HL-60 (cell line): Measurements from ENCODE around the gene SCARB2.

Experiments
- DNase-seq, 2 experiments: peaks; one replicate each; pipeline ENCODE4 v3.0.0-alpha.2; 2010 to 2020; ENCODE audit warnings: low read depth in 1 of 2, low spot score in 1 of 2
- H3K27ac ChIP-seq: fragments of 250-450 bp; sonication (Bioruptor Pico); replicated peaks from 2 replicates; pipeline ENCODE4 v1.5.1; 2020; ENCODE audit warnings: mild to moderate bottlenecking, moderate library complexity
- H3K27me3 ChIP-seq: fragments of 250-450 bp; sonication (Bioruptor Pico); 2 replicates; pipeline ENCODE4 v1.5.1; 2021; ENCODE audit warnings: mild to moderate bottlenecking, moderate library complexity; ENCODE audit not compliant: insufficient read depth, poor library complexity, severe bottlenecking
- H3K4me3 ChIP-seq: replicated peaks from 2 replicates; pipeline ENCODE4 v1.5.1; 2011; ENCODE audit warnings: mild to moderate bottlenecking, control low read depth, low read length; ENCODE audit not compliant: insufficient read depth
- GABPA ChIP-seq: IDR thresholded peaks from 2 replicates; pipeline ENCODE4 v1.6.1; 2012; ENCODE audit warnings: low read depth
- POLR2AphosphoS5 ChIP-seq: IDR thresholded peaks from 2 replicates; pipeline ENCODE4 v1.6.1; 2012; ENCODE audit warnings: low read depth
- SPI1 ChIP-seq: IDR thresholded peaks from 2 replicates; pipeline ENCODE4 v1.6.1; 2012; ENCODE audit warnings: low read depth, mild to moderate bottlenecking, borderline replicate concordance
- TF ChIP-seq, protein P1 (sequence below): IDR thresholded peaks from one replicate; pipeline ENCODE4 v1.5.1; 2011; ENCODE audit warnings: low read length, control low read depth, inconsistent platforms; ENCODE audit not compliant: insufficient read depth

The SCARB2 gene

DNA sequence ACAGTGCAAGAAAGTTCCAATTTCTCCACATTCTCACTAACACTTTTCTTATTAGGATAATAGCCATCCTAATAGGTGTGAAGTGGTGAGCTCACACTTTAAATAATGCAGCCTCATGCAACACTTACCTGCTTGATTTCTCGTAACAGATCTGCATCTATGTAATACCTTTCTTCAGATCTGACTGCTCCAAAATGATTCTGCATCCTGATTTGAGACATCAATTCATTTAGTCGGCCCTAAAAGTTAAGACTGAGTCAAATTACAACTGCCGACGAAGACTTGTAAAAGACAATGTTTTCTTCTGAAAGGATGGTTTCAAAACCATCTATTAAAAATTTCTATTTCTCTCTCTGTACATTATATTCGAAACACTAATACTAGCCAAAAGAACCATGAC, 96.1 kb downstream of the SCARB2 start:
- H3K27ac ChIP-seq, result no peak overlapping the region
- TF ChIP-seq SPI1, result no peak
- no peak for TF ChIP-seq GABPA
- no peak for TF ChIP-seq POLR2AphosphoS5
- no peak overlapping the region for H3K4me3 ChIP-seq
- no peak for DNase-seq
- no peaks in the 10 kb centered on the region for H3K27me3 ChIP-seq

DNA sequence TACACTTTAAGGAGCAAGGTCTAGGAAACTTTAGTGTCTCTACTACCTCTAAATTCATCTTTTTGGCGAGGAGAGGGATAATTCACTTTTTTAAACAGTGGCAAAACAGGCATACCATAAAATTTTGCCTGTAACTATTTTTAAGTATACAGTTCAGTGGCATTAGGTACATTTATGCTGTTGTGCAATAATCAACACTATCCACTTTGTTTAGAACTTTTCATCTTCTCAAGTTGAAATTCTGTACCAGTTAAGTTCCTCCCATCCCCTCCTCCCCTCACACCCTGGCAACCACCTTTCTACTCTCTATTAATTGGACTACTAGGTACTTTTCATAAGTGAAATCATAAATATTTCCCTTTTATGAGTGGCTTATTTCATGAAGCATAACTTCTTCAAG, 96.8 kb downstream of the SCARB2 start:
- Histone ChIP-seq H3K4me3 (no peak overlapping the region), H3K27me3 (no peaks in the 10 kb centered on the region), H3K27ac (no peak overlapping the region)
- no peak for DNase-seq
- TF ChIP-seq GABPA (no peak), SPI1 (no peak)
- TF ChIP-seq, protein P1, sequence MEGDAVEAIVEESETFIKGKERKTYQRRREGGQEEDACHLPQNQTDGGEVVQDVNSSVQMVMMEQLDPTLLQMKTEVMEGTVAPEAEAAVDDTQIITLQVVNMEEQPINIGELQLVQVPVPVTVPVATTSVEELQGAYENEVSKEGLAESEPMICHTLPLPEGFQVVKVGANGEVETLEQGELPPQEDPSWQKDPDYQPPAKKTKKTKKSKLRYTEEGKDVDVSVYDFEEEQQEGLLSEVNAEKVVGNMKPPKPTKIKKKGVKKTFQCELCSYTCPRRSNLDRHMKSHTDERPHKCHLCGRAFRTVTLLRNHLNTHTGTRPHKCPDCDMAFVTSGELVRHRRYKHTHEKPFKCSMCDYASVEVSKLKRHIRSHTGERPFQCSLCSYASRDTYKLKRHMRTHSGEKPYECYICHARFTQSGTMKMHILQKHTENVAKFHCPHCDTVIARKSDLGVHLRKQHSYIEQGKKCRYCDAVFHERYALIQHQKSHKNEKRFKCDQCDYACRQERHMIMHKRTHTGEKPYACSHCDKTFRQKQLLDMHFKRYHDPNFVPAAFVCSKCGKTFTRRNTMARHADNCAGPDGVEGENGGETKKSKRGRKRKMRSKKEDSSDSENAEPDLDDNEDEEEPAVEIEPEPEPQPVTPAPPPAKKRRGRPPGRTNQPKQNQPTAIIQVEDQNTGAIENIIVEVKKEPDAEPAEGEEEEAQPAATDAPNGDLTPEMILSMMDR, result no peak
